ENCODE measurements around the gene PLA2G4D.
"Not testable (repeated sequence)": the region's sequence is repeated elsewhere in the genome, so short reads cannot be mapped to it uniquely, and the experiment has no call there.

The PLA2G4D gene

DNA sequence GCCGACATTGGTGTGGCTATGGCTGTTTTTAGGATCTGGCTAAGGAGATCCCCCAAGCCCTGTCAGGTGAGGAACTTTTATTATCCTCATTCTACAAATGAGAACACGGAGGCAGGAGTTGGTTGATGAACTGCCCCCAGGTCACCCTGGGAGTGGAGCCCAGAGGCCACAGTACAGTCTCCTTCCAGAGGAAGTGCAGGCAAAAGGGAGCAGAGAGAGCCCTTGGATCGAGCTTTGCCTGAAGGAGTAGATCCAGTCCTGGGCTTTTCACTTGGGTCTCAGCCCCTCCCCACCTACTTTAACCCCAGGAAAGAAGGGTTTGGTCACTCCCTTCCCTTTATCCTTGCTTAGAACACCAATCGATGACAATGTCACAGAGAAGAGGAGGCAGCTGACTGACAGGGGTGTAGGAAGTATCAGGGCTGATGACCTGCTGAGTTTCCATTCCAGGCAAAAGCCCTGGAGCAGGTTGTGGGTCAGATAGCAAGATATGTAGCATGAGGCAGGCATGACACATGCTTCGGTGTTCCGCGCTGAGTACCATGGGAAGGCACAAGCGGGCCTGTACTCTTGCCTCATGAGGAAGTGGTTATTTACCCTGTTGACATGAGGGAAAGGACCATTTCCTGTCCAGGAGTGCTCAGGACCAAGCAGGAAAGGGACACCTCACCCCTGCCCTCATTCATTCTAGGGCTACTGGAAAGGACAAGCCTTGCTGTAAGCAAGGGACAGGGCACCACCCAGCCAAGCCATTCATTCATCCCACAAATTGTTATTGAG is 5.8 kb upstream of the PLA2G4D start:
- TF ChIP-seq, protein P1, sequence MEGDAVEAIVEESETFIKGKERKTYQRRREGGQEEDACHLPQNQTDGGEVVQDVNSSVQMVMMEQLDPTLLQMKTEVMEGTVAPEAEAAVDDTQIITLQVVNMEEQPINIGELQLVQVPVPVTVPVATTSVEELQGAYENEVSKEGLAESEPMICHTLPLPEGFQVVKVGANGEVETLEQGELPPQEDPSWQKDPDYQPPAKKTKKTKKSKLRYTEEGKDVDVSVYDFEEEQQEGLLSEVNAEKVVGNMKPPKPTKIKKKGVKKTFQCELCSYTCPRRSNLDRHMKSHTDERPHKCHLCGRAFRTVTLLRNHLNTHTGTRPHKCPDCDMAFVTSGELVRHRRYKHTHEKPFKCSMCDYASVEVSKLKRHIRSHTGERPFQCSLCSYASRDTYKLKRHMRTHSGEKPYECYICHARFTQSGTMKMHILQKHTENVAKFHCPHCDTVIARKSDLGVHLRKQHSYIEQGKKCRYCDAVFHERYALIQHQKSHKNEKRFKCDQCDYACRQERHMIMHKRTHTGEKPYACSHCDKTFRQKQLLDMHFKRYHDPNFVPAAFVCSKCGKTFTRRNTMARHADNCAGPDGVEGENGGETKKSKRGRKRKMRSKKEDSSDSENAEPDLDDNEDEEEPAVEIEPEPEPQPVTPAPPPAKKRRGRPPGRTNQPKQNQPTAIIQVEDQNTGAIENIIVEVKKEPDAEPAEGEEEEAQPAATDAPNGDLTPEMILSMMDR (IDR thresholded peaks at IDR 0.05; ENCODE audit: control extremely low read depth, extremely low read depth, low read depth, missing control alignments): no peak
- DNase-seq (ENCODE audit: extremely low spot score): no peak
- POLR2A ChIA-PET: no interaction called here
- CTCF ChIA-PET: interaction anchor here (1.2 to 2.0 kb wide), 3 partner anchors 8 to 19 kb away, joined by 3 to 5 read pairs (median 3); no protein-coding TSS in a partner anchor

DNA sequence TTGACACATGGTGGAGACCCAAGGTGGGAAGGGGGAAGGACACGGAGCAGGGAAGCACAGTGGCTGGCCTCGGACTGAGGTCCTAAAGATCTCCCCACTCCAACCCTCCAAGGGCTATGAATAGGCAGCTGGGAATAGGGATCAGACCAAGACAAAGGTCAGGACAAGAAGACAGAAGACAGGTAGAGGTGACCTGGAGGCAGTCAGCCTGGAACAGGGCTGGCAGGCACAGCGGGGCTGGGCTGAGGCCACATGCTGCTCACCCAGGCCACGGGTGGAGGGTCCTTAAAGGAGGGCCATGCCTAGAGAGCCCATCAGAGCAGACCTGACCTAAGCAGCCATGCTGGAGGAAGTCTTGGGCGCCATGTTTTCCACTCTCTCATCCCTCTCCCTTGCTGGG is 2.7 kb upstream of the PLA2G4D start:
- ChIA-PET CTCF (interaction anchor here (7.8 kb wide), 1 partner anchor 13 kb away, joined by 54 read pairs; no protein-coding TSS in a partner anchor), POLR2A (no interaction called here)
- DNase-seq (ENCODE audit: extremely low spot score): no peak
- TF ChIP-seq, protein P1 (IDR thresholded peaks at IDR 0.05; ENCODE audit: control extremely low read depth, extremely low read depth, low read depth, missing control alignments): no peak

DNA sequence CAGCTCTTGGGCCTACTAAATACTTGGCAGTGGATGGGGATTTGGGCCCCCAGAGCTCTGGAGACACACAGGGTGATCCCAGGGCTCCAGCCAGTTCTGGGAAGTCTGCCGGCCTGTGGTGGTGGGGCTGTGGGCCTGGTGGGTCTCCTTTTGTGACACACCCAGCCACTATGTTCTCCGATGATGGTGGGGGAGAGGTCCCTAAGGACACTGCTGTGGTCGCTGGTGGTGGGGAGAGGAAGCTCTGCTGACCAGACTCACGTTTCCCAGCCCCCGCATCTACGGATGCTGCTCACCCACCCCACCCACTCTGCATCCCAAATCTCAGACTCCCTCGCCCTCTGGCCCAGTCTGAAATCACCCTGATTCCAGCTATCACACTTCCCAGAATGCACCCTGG is 396 bp downstream of the PLA2G4D start:
- ChIA-PET CTCF (interaction anchor here (0.6 to 7.8 kb wide), 7 partner anchors 10 to 104 kb away, joined by 3 to 54 read pairs (median 3); no protein-coding TSS in a partner anchor), POLR2A (no interaction called here)
- DNase-seq (ENCODE audit: extremely low spot score): no peak
- TF ChIP-seq, protein P1 (IDR thresholded peaks at IDR 0.05; ENCODE audit: control extremely low read depth, extremely low read depth, low read depth, missing control alignments): no peak

DNA sequence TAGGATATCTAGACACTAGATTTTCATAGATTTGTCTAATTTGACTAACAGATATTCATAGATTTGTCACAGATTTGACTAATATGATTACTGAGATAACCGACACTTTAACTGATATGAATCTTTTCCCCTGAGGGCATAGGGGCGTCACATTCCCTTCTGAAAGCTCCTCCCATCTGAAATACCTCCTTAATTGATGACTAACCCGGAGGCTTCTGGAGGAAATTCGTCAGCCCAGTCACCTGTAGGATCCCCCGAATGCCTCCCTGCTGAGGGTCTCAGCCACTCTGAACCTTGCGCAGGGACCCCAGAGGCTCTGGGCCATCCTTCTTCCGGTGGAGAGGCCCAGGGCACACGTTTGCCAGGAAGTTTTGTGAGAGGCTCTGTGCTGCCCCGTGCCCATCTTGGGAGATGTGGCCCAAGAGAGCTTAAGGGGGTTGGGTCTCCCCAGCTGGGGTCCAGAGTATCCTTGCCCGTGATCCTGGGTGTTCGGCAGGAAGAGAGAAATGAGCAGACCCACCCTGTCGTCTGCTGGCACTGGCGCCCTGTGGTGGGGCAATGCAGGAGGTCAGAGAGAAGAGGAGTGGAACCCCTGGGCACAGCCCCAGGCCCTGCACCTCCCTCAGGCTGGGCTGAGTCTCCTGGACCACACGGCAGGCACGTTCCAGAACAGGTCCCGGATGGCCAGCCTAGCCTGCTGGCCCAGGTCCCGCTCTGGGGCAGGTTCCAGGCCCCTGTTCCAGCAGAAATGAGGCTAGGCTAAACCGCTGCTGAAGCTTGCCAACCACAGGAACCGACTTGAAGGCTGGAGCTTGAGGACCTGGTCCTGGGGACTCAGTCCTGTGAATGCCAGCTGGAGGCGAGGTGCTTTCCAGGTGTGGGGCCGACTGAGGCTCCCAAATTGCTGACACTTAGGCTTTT is 1.7 kb downstream of the PLA2G4D start:
- DNase-seq (ENCODE audit: extremely low spot score): no peak

DNA sequence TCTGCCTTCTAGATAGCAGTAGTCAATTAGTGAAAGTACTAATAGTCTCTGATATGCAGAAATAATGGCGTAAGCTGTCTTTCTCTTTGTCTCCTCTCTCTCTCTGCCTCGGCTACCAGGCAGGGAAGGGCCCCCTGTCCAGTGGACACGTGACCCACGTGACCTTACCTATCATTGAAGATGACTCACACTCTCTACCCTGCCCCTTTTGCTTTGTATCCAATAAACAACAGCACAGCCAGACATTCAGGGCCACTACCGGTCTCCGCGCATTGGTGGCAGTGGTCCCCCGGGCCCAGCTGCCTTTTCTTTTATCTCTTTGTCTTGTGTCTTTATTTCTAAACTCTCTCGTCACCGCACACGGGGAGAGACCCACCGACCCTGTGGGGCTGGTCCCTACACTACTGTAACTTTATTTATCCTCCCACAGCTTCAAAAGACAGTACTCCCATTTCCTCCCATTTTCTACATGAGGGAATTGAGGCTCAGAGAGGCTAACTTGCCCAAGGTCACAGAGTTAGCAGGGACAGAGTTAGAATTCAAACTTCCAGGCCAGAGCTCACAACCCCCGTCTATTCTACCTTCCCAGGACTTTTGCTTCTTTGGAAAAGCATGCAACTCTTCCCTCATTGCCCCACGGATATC is 2.5 kb downstream of the PLA2G4D start:
- DNase-seq (ENCODE audit: extremely low spot score); POLR2A ChIA-PET: not testable (repeated sequence)
- CTCF ChIA-PET: interaction anchor here (1.4 to 7.8 kb wide), 2 partner anchors 8 to 11 kb away, joined by 4 to 54 read pairs; no protein-coding TSS in a partner anchor

More for the DNA sequence above, 1.7 kb downstream of the PLA2G4D start:
- ChIA-PET POLR2A (no interaction called here), CTCF (interaction anchor here (1.0 to 7.8 kb wide), 5 partner anchors 9 to 100 kb away, joined by 3 to 54 read pairs (median 3); no protein-coding TSS in a partner anchor)
- TF ChIP-seq, protein P1 (IDR thresholded peaks at IDR 0.05; ENCODE audit: control extremely low read depth, extremely low read depth, low read depth, missing control alignments): no peak

DNA sequence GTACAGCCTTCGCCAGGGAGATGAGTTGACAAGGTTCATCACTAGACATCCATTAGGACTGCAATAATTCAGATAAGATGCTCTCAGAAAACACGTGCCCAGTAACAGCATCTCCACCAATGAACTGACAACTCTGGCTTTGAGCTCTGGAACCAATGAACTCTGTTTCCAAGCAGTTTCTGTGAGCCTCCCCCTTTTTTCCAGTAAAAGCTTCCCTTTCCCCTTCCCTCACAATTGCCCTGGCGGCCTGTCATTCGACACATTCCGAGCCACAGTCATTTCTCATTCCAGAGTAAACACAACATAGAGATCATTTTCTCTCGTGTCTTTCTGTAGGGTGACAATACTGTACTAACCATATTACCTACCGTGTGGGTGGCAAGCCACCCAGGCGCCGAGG is 3.6 kb downstream of the PLA2G4D start:
- POLR2A ChIA-PET: no interaction called here
- CTCF ChIA-PET: interaction anchor here (1.5 kb wide), 1 partner anchor 8 kb away, joined by 3 read pairs; no protein-coding TSS in a partner anchor
- TF ChIP-seq, protein P1 (IDR thresholded peaks at IDR 0.05; ENCODE audit: control extremely low read depth, extremely low read depth, low read depth, missing control alignments): no peak
- DNase-seq (ENCODE audit: extremely low spot score): no peak
